ENCODE measurements around the gene NAP1L4.

DNA sequence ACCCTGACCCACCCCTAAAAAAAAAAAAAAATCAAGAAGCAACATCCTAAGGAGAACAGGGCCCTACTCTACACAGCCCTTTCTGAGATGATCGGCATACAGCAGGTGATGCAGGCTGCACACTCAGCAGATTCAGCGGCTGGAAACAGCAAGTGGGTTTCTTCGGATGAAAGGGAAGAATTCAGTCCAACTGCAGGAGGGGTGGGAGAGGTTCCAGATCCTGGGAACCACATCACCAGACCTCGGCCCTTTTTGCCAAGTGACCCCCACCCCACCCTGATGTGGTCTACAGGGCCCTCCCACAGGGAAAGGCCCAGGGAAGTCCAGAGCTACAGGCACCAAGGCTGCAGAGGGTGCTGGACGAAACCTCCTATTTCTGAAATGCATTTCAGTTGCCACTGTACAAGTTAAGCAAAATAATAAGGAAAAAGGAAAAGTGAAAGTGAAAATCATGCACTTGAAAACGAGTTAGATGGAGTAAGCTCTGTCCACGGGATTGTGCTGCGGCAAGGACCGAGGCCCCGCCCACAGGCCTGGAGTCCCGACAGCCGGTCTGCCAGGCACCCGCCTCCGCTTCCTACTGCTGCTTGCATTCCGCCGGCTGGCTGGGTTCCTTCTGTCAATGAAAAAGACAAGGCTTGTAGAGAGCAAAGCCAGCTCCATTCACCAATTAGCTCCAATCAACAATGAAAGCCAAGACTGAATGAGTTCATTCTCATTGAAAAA lies 46.9 kb downstream of the NAP1L4 start:
- TF ChIP-seq POLR2A (IDR thresholded peaks at IDR 0.05) = no peak
- TF ChIP-seq, protein P1, sequence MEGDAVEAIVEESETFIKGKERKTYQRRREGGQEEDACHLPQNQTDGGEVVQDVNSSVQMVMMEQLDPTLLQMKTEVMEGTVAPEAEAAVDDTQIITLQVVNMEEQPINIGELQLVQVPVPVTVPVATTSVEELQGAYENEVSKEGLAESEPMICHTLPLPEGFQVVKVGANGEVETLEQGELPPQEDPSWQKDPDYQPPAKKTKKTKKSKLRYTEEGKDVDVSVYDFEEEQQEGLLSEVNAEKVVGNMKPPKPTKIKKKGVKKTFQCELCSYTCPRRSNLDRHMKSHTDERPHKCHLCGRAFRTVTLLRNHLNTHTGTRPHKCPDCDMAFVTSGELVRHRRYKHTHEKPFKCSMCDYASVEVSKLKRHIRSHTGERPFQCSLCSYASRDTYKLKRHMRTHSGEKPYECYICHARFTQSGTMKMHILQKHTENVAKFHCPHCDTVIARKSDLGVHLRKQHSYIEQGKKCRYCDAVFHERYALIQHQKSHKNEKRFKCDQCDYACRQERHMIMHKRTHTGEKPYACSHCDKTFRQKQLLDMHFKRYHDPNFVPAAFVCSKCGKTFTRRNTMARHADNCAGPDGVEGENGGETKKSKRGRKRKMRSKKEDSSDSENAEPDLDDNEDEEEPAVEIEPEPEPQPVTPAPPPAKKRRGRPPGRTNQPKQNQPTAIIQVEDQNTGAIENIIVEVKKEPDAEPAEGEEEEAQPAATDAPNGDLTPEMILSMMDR (IDR thresholded peaks at IDR 0.05) = no peak
